Embryonic facial prominence (tissue), 1 donor: ENCODE results near the gene SAMD5.

Experiments used
- DNase-seq: peaks from one replicate; pipeline ENCODE4 v3.0.0-alpha.2; 2016; ENCODE audit errors: extremely low spot score

SAMD5 gene

GRCh38 chr6:147566244-147566898 lies 57.9 kb downstream of the SAMD5 start:
- DNase-seq = no peak

- DNase-seq = no peak
These were observed 58.8 kb downstream of the SAMD5 start for GRCh38 chr6:147567141-147567805.

- no peak for DNase-seq
These were observed 61.3 kb downstream of the SAMD5 start for GRCh38 chr6:147569788-147570187.

GRCh38 chr6:147570681-147571080 lies 62.2 kb downstream of the SAMD5 start:
- no peak for DNase-seq

GRCh38 chr6:147577488-147577887 lies 69.0 kb downstream of the SAMD5 start:
- DNase-seq = peak; percentile 65

- DNase-seq = no peak
These were observed 69.7 kb downstream of the SAMD5 start for GRCh38 chr6:147578159-147578558.

- no peak for DNase-seq
These were observed 70.4 kb downstream of the SAMD5 start for GRCh38 chr6:147578883-147579282.

GRCh38 chr6:147579667-147580066 lies 71.2 kb downstream of the SAMD5 start:
- no peak for DNase-seq

GRCh38 chr6:147582991-147583390 lies 74.5 kb downstream of the SAMD5 start:
- DNase-seq = no peak

- DNase-seq = no peak
These were observed 76.8 kb downstream of the SAMD5 start for GRCh38 chr6:147585256-147585655.

GRCh38 chr6:147586044-147586443 lies 77.6 kb downstream of the SAMD5 start:
- DNase-seq = no peak

- DNase-seq = no peak
These were observed 79.4 kb downstream of the SAMD5 start for GRCh38 chr6:147587907-147588306.

- no peak for DNase-seq
These were observed 80.0 kb downstream of the SAMD5 start for GRCh38 chr6:147588469-147588868.

GRCh38 chr6:147589739-147590250 lies 81.3 kb downstream of the SAMD5 start:
- no peak for DNase-seq

- no peak for DNase-seq
These were observed 87.5 kb downstream of the SAMD5 start for GRCh38 chr6:147595961-147596360.

- DNase-seq = no peak
These were observed 95.0 kb downstream of the SAMD5 start for GRCh38 chr6:147603392-147604081.

- DNase-seq = peak; percentile 22
These were observed 95.9 kb downstream of the SAMD5 start for GRCh38 chr6:147604373-147604772.

- no peak for DNase-seq
These were observed 103.5 kb downstream of the SAMD5 start for GRCh38 chr6:147611992-147612391.

GRCh38 chr6:147614501-147614900 lies 106.0 kb downstream of the SAMD5 start:
- DNase-seq = no peak

GRCh38 chr6:147615659-147616456 lies 107.4 kb downstream of the SAMD5 start:
- no peak for DNase-seq

GRCh38 chr6:147617366-147617765 lies 108.9 kb downstream of the SAMD5 start:
- no peak for DNase-seq

- no peak for DNase-seq
These were observed 110.0 kb downstream of the SAMD5 start for GRCh38 chr6:147618457-147618856.
